Lung microvascular endothelial cell (primary cell): ENCODE measurements around the gene TMEM244. TPM values are rescaled to one million over a fixed set of nuclear protein-coding genes. Genes with fewer than 3 reads are reported as not detected.
"Not testable (repeated sequence)": the region's sequence is repeated elsewhere in the genome, so short reads cannot be mapped to it uniquely, and the experiment has no call there.

Experiments used
- DNase-seq, 2 donors: peaks; one replicate each; pipeline versions ENCODE4 v3.0.0 to v3.0.0-alpha.2; 2010; ENCODE audit warnings: low read depth in 2 of 2
- total RNA-seq: library from RNA; depleted of rRNA; stranded (reverse); fragments of >200 nt; gene quantifications from 2 replicates; pipeline ENCODE4 v1.2.1, GENCODE V29; 2014

The TMEM244 gene
- total RNA-seq, 1 donor from 2014 or later, result not detected

DNA sequence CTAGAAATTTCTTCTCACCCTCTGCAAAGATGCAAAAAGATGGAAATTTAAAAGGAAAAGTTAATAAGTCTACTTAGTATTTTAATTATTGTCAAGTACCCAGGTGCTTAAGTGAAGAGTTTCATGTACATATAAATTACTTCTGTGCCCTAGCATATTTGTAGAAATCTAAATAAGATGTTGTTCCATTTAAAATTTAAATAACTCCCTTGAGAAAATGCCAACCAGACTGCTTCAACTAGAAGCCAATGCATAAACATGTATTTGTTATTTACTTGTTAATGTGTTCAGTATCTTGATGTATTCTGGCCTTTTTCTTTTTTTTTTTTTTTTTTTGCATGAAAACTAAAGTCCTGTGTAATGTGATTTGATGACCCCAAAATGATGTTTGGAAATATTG, 6.3 kb upstream of the TMEM244 start:
- no peak for DNase-seq

DNA sequence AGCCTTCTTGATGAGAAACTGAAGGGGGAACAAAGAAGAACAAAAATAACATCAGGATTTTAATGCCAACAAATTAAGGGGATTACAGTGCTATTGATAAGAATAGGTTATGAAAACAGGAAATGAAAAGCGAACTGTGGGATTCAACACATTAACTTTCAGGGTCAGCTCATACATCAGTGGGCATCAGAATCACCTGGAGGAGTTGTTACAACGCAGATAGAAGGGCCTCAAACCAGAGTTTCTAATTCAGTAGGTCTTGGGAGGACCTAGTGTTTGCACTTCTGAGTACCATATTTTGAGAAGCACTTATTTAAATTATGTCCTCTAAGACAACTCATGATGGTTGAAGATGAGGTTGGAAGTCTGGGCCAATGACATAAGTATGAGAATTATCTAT, 5.6 kb upstream of the TMEM244 start:
- DNase-seq, result no peak

DNA sequence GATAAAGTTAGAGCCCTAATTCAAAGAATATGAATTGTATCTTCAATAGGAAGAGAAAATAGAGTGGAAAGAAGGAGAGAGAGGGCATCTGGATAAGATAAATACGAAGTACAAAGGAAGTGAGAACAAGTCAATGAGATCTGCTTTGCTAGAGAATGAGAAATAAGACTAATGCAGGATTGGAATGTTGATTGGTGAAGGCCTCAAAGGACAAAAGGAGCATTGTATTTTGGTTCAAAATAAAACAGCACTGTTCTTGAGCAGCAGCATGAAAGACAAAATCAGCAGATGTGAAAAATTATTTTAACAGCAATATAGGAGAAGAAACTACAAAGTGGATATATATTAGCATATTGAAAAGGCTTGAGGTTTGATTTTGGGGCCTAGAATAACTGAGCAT, 5.1 kb upstream of the TMEM244 start:
- no peak for DNase-seq

DNA sequence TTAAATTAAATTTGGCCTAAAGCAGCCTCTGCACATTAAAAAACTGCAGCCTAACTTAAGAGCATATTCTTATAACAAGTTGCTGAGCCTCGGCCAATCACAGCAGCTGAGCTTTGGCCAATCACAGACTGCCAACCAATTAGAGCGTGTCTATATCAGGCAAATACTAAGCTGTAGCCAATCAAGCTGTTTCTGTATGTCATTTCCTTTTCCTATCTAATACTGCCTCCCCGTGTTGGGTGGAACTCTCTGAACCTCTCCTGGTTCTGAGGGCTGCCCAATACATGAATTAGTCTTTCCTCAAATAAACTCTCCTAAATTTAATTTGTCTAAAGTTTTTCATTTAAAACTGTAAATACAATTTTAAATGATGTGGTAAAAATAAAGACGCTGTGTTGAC, 3.9 kb upstream of the TMEM244 start:
- DNase-seq, result no peak

DNA sequence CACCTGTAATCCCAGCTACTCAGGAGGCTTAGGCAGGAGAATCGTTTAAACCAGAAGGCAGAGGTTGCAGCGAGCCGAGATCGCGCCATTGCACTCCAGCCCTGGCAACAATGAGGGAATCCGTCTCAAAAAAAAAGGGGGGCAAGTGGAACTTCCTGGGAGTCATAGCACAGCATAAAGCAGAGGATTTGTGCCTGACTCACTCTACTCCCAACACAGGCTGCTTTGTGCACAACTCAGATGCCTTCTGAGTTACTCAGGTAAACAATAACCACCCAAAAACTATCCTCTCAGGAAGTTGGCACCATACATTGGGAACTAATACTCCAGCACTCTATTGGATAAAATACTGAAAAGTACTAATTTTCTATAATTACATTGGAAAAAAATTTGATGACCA, 2.5 kb upstream of the TMEM244 start:
- no peak for DNase-seq

DNA sequence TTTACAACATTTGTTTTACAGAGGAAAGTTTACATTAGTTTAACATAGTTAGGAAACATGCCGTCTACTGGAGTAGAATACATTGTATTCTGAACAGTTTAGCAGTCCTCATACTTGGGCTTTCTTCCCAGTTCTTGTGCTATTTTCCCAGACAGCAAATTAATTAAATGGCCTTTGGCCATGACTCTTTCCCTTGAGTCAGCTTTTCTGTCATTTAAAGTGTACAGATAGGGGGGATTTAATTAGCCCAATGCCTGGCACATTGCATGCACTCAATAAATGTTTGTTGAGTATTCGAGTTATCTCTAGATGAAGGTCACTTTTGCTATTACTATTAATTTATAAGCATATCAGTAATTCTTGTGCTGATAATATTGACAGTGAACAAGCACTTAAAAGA, 1.6 kb downstream of the TMEM244 start:
- DNase-seq, result peak in 1 of 2 donors; percentile 6

DNA sequence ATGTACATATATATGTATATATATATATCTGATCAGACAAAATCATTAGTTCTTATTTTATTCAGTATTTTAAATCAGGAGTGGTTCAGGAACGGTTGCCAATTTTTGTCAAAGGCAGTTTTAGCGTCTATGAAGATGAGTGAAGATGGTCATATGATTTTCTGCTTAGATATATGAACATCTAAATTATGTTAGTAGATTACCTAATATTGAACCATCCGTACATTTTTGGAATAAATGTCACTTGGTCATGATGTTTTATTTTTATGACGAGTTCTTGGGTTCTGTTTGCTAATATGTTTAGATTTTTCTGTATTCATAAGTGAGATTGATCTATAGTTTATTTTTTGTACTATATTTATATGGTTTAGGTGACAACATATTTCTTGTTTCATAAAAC, 3.3 kb downstream of the TMEM244 start:
- no peak for DNase-seq

DNA sequence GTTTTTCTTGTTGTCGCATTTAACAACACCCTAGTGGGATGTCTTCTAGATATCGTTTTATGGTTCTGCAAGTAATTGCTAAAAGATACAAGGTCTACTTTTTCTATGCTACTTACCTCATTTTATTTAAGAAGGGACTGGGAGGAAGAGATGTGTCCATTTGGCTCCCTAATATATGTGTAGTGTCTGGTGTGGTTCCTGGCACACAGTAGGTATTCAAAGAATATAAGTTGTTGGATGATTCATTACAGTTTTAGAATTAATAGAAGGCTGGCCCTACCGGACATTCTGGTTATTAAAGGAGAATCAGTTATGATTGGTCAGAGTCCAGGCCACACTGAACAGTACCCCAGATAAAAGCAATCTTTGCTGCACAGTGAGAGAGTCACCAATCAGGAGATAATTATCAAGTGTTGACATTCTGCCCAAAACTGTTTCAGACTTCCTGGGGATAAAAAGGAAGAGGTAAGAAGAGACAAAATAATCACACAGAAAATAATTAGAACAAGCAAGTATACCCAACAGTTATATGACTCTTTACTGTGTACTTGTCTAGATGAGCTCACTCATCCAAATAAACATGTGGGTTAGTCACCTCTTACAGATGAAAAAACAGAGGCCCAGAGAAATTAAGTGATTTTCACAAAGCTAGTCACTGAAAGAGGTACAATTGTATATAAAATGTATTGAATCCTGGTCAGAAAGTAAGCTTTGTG, 7.0 kb downstream of the TMEM244 start:
- DNase-seq, result peak in 1 of 2 donors; percentile 57

DNA sequence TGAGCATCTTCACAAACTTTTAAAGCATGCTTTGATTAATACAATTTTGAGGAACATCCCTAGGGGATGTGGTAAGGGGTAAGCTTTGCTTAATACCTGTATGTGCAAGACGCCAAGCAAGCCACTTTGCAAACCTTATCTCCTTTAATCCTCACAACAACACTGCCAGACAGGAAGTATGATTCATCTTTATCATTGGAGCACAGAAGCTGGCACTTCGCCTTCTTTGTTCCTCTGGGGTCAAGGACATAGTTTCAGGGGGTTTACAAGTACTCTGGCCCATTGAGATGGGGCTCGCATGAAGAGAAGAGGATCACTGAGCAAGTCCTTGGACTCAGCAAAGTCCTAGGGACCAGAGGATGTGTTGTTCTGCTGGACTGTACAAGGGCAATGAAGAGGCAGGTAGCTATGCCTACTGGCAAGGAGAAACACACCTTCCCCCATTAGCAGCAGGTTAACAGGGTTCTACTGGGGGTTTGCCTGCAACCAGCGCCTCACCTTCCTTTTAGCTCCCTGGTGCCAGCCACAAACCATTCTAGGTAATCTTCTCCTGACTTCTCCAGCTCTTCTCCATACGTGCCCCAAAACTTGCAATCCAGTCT, 8.8 kb downstream of the TMEM244 start:
- peak; percentile 30 to 78 for DNase-seq

DNA sequence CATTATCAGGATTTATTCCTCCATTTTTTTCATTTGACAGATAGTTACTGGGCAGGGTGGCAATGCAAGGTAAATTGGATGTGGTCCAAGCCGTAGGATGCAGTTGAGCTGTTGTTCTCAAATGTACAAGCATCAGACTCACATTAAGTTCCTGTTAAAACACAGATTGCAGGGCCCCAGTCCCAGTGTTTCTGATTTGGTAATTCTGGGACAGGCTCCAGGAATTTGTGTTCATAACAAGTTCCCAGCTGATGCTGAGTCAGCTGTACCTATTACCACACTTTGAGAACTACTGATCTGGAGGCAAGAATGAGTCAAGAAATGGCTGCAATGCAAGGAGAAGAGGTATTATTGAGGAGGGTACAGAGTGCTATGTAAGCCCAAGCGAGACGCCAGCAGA, 11.7 kb downstream of the TMEM244 start:
- DNase-seq, result peak; percentile 57 to 62

DNA sequence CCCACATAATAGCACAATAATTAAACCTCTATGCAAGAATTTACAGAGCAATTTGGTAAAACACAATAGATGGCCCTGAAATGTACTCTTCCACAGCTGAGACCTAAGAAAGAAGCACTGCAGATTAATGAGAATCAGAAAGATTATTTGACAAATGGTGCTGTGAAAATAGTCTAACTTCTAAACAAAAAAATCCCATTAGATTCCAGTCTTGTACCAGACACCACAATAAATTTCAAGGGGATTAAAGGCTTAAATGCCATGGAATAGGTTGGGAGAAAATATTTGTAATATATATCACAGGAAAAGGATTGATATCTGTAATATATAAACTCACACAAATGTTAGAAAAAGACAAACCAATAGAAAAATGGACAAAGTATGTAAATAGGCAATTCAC, 14.4 kb downstream of the TMEM244 start:
- DNase-seq, result no peak

DNA sequence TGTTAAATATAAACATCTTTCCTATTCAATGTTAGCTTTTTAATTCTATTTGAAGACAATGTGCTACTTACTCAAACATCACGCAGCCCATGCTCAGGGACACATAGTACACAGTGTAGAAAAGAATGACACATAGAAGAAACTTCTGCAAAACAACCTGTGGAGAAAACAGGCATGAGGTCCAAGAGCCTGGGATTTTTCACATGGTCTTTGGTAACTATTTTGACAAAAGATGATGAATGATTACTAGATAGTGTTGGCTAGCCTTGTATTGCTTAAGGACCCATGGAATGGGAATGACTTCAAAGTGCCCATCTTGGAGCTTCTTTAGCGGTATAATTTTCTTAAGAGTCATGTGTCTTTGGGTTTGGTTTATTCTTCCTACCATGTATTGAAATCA, 15.4 kb downstream of the TMEM244 start:
- DNase-seq, result no peak

DNA sequence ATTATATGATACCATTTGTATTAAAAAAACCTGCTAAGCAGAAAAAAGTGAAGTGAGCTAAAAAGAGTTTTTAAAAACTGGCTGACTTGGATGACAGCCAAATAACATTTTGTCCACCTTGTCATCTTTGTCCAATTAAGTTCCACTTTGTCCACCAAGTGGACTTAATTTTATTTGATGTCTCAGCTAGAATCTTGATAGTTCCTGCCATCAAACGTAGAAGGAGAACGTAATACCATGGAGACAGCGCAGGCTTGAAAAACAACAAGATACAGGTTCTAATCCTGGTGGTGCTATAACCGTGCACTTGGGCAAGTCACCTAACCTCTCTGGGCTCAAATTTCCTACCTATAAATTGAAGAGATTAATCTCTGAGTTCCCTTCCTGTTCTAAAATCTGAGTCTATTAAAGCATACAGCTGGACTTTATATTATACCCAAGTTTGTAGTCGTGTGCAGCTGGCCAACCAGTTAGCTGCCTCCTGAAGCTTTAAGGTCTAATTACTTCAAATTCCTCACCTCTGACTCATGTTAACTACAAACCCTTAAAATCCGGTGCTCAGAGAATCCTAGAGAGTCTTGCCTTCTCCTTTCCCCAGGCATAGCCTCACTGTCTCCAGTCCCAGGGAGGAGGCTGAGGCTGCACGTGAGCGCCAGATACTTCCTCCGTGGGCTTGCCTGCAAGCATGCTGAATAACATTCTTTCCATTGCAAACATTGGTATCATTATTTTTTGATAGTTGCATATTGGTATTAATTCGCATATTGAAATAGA, 16.8 kb downstream of the TMEM244 start:
- DNase-seq, result peak in 1 of 2 donors; percentile 68

DNA sequence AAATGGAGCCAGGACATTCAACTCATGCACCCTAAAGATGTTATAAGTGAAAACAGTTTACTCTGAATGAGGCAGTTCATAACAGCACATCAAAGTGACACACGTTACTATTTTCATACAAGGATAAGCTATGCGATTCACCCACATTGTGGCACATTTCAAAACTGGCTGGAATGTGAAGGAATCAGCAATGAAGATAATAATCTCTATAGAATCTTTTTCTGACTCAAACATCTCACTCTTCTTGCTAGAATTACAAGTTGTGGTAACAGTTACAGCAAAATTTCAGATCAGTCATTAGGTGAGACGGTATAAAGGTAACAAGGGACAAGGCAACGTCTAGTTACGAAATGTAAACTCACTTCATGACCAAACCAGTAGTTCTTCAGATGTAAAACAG, 17.5 kb downstream of the TMEM244 start:
- DNase-seq, result no peak

DNA sequence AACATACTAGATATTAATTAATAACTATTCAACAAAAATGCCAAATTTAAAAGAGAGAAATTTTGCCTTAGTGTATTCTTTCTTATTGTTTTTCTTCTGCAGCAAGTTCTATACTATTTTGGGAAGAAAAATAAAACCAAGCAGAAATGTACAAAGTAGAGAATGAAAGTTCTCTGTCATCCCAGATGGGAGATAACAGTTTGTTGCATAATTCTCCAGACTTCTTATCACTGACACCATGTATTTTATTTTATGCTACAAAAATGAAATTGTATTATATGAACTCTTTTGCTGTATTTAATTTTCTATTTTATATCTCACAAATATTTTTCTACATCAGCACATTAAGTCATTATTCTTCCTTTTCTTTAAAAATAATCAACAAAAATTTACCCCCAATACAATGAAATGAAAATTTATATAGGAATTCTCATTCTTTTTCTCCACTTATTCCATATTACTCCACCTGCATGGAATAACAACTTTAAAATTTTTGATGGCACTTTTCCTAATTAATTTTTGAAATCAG, 18.2 kb downstream of the TMEM244 start:
- no peak for DNase-seq

DNA sequence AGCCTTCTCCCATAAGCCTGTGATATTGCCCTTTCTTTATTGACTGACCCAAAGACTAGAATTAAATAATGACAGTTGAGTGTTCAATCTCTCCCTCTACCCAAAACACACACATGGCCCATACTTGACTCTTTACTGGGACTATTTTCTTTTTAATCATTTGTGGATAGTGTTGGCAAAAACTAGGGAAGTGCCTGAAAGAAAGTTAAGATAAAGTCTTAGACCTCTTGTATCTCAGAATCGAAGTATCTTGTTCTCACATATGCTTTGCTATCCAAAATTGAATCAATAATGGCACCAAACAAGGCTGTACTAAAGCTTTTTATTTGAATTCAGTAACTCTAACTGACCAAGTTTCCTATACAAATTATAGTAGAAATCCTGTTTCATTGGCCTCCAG, 19.0 kb downstream of the TMEM244 start:
- no peak for DNase-seq

DNA sequence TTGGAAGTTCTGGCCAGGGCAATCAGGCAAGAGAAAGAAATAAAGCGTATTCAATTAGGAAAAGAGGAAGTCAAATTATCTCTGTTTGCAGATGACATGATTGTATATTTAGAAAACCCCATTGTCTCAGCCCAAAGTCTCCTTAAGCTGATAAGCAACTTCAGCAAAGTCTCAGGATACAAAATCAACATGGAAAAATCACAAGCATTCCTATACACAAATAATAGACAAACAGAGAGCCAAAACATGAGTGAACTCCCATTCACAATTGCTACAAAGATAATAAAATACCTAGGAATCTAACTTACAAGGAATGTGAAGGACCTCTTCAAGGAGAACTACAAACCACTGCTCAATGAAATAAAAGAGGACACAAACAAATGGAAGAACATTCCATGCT, 21.6 kb downstream of the TMEM244 start:
- DNase-seq, result not testable (repeated sequence)

DNA sequence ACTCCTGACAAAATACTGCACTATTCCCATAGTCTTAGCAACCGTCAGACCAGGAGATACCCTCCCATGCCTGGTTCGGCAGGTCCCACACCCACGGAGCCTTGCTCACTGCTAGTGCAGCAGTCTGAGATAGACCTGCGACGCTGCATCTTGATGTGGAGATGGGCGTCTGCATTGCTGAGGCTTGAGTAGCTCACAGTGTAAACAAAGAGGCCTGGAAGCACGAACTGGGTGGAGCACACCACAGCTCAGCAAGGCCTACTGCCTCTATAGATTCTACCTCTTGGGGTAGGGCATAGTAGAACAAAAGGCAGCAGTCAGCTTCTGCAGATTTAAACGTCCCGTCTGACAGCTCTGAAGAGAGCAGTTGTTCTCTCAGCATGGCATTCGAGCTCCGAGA, 25.4 kb downstream of the TMEM244 start:
- DNase-seq, result no peak

DNA sequence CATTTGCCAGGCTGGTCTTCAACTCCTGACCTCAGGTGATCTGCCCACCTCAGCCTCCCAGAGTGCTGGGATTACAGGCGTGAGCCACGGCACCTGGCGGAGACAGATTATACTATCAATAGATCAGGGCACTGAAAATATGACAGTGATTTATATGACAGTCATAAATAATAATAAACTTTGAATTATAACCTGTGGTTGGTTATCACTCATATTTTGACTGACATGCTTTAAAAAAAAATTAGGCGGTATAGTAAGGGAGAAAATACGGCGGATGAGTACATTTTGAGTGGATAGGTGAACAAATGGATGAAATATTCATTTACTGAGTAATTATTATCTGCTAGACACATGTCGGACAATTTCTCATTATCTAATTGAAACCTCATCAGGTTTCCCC, 28.8 kb downstream of the TMEM244 start:
- DNase-seq, result no peak

DNA sequence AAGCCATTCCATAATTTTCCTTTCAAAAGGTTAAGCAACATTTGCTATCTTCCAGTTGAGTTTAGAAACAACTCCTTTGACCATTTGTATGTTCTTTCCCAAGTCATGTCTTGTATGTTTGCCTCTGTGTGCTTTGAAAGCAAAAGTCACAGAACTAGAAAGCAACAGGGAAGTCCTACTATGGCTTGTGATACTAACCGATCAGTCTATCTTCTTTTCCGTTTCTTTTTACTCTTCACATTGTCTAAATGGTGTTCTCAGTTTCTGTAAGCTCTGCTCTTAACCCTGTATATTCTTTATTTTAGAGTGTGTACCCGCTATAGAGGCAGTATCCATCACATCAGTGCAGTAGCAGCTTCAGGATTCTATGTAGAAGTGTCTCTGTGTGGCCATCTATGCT, 32.9 kb downstream of the TMEM244 start:
- DNase-seq, result no peak

DNA sequence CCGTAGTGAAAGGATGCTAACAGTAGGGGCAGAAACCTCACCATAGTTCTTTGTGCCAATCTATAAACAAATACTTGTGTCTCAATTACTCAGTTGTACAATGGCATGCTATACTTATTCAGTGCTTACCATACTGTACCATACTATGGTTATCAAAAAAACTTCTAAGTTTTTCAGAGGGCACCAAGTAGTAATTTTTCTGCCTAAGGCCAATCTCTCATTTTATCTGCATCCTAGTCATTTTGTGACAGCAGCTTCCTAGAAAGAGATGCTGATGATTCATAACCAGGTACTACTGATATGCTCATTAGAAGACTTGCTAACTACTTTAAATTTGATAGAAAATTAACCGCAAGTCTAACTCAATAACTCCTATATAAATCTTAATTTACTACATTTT, 42.9 kb downstream of the TMEM244 start:
- DNase-seq, result no peak

DNA sequence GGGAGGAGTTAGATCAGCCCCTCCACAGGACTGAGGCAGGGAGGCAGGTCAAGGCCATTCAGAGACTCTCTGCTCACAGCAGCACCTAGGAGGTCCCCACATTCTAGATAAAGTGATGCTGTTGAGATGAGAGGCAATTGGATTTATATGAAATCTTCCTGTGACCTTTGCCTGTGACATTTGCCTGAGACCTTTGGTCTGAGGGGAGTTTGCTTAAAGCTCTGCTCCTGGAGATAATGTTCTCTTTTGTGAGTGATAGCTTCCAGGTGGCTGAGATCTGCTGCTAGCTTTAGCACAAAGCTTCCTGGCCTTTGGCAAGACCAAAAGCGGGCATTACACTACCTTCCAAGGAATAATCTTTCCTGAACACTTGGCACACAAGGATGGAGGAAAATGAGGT, 43.3 kb downstream of the TMEM244 start:
- no peak for DNase-seq

DNA sequence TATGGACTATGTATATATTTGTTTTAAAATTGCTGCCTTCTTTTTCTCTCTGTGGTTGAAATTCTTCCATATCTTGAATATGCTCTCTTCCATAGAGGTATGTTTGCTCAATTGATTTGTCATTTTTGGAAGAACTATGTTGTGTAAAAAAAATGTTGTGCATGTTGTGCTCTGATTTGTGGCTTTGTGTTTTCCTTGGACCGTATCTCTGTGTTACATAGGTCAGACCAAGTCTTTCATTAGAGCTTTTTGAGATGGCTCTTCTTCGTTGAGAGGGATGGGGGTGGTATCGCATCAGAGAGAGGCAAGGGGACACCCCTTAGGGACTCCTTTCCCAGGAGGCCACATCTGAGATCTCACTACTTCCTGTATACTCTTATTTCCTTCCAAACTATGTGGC, 43.8 kb downstream of the TMEM244 start:
- no peak for DNase-seq
